Tibial nerve (tissue), 4 donors: ENCODE data around the gene HEG1.

Source experiments
- EP300 ChIP-seq, 2 donors: sonication (generic); formaldehyde crosslinking; IDR thresholded peaks; one replicate each; pipeline ENCODE4 v1.6.1; 2017; ENCODE audit warnings: antibody characterized with exemption in 2 of 2, mild to moderate bottlenecking in 1 of 2
- POLR2A ChIP-seq, 2 donors: fragments of 450-650 bp; IDR thresholded peaks; one replicate each; pipeline ENCODE4 v1.6.1; 2017; ENCODE audit warnings: antibody characterized with exemption in 2 of 2, mild to moderate bottlenecking in 2 of 2, moderate library complexity in 2 of 2
- TF ChIP-seq, protein P1 (sequence below), 5 experiments: fragments of 200-600 bp in 3 of 5; fragments of 450-650 bp in 2 of 5; sonication (generic) in 3 of 5; IDR thresholded peaks; one replicate each; pipeline ENCODE4 v1.5.1; 2016 to 2019; ENCODE audit warnings: antibody characterized with exemption in 5 of 5, mild to moderate bottlenecking in 3 of 5, moderate library complexity in 2 of 5

DNA sequence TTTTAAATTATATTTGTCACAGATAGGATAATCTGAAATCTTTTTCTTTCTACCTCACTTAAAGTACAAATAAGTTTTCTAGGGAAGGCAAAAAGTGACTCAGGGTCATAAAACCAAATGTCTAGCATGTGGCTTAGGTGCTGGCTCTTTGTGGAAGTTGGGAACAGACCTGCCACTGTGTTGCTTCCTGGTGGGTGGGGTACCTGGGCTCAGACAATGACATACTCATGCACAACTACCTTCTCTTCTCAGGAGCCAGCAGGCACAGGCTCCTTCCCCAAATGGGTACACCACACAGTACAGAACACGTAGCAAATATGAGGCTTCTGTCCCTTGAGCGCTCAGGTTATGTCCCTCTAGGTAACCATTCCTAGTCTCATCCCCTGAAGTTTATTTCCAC lies 81.1 kb downstream of the HEG1 start:
- TF ChIP-seq, protein P1, sequence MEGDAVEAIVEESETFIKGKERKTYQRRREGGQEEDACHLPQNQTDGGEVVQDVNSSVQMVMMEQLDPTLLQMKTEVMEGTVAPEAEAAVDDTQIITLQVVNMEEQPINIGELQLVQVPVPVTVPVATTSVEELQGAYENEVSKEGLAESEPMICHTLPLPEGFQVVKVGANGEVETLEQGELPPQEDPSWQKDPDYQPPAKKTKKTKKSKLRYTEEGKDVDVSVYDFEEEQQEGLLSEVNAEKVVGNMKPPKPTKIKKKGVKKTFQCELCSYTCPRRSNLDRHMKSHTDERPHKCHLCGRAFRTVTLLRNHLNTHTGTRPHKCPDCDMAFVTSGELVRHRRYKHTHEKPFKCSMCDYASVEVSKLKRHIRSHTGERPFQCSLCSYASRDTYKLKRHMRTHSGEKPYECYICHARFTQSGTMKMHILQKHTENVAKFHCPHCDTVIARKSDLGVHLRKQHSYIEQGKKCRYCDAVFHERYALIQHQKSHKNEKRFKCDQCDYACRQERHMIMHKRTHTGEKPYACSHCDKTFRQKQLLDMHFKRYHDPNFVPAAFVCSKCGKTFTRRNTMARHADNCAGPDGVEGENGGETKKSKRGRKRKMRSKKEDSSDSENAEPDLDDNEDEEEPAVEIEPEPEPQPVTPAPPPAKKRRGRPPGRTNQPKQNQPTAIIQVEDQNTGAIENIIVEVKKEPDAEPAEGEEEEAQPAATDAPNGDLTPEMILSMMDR (IDR thresholded peaks at IDR 0.05), result no peak
- TF ChIP-seq POLR2A (IDR thresholded peaks at IDR 0.05) (no peak), EP300 (IDR thresholded peaks at IDR 0.05) (no peak)
